Skeletal muscle tissue (tissue), 4 donors: ENCODE measurements around the gene THAP5. TPM values are rescaled to one million over a fixed set of nuclear protein-coding genes. Genes with fewer than 3 reads are reported as not detected.

Source experiments
- H3K27ac ChIP-seq: one replicate; pipeline ENCODE4 v1.7.0; 2013; ENCODE audit warnings: mild to moderate bottlenecking, low read depth, low read length, inconsistent platforms
- H3K27me3 ChIP-seq, 3 donors: one replicate each; pipeline ENCODE4 v1.7.0; 2013; ENCODE audit warnings: low read length in 3 of 3; ENCODE audit not compliant: control insufficient read depth in 3 of 3, insufficient read depth in 3 of 3
- H3K36me3 ChIP-seq, 3 donors: one replicate each; pipeline ENCODE4 v1.7.0; 2013; ENCODE audit warnings: low read length in 3 of 3; ENCODE audit not compliant: control insufficient read depth in 3 of 3, insufficient read depth in 3 of 3
- H3K4me1 ChIP-seq, 3 donors: one replicate each; pipeline ENCODE4 v1.7.0; 2013; ENCODE audit warnings: low read length in 3 of 3, mild to moderate bottlenecking in 3 of 3; ENCODE audit not compliant: control insufficient read depth in 3 of 3, insufficient read depth in 3 of 3
- H3K4me3 ChIP-seq, 3 donors: one replicate each; pipeline ENCODE4 v1.7.0; 2013; ENCODE audit warnings: low read length in 3 of 3
- H3K9ac ChIP-seq, 3 donors: one replicate each; pipeline ENCODE4 v1.7.0; 2013; ENCODE audit warnings: low read length in 3 of 3, mild to moderate bottlenecking in 3 of 3, moderate library complexity in 2 of 3, low read depth in 1 of 3
- H3K9me3 ChIP-seq, 3 donors: one replicate each; pipeline ENCODE4 v1.7.0; 2013; ENCODE audit warnings: low read length in 3 of 3; ENCODE audit not compliant: control insufficient read depth in 3 of 3
- total RNA-seq: library from RNA; depleted of rRNA; stranded (reverse); fragments of >200 nt; gene quantifications from one replicate; pipeline ENCODE4 v1.2.3, GENCODE V29; 2014
- donor health status: Osteomylitis.

The THAP5 gene
- total RNA-seq, 1 donor from 2014 or later: 12.0 TPM

DNA sequence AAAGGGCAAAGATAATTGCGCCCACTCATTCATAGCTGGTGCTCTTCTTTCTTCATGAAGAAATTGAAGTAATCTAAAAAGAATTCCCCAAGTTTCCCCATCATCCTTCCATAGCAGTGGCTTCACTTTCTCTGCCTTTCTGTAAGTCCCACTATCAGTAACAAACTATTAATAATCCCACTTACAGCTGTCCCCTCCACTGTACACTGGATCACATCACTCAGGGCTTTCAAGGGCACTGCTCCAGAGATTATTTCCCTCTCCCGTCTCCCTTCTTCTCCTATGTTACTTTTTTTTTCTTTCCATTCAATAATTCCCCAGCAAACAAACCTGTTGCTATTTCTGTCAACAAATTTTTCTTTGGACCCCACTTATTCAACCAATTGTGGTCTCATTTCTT, 16.3 kb upstream of the THAP5 start:
- Histone ChIP-seq H3K9ac (no peak overlapping the region), H3K27me3 (no peaks in the 10 kb centered on the region), H3K4me3 (no peak overlapping the region), H3K27ac (no peak overlapping the region), H3K36me3 (no peaks in the 10 kb centered on the region), H3K4me1 (no peaks in the 10 kb centered on the region), H3K9me3 (no peaks in the 10 kb centered on the region)

DNA sequence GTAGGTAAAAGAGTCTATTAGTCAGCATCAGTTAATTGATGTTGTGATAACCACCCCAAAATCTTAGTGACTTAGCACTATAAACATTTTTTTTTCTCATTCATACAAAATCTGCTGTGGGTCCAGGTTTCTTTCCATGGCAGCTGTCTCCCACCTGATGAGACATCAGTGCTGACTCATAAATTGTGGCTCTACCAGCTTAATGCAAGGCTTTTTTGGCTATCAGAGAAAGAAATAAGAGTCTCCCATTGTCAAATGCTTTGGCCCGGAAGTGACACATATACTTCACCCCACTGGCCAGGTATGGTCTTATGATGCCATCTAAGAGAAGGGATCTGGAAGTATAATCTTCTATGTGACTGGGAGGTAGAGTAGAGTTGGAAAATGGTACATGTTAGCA, 14.7 kb upstream of the THAP5 start:
- H3K9ac ChIP-seq: no peak overlapping the region
- no peak overlapping the region for H3K4me3 ChIP-seq
- H3K36me3 ChIP-seq: peaks cover 7 to 12% (median 12%) of the 10 kb centered on the region in 3 donors

DNA sequence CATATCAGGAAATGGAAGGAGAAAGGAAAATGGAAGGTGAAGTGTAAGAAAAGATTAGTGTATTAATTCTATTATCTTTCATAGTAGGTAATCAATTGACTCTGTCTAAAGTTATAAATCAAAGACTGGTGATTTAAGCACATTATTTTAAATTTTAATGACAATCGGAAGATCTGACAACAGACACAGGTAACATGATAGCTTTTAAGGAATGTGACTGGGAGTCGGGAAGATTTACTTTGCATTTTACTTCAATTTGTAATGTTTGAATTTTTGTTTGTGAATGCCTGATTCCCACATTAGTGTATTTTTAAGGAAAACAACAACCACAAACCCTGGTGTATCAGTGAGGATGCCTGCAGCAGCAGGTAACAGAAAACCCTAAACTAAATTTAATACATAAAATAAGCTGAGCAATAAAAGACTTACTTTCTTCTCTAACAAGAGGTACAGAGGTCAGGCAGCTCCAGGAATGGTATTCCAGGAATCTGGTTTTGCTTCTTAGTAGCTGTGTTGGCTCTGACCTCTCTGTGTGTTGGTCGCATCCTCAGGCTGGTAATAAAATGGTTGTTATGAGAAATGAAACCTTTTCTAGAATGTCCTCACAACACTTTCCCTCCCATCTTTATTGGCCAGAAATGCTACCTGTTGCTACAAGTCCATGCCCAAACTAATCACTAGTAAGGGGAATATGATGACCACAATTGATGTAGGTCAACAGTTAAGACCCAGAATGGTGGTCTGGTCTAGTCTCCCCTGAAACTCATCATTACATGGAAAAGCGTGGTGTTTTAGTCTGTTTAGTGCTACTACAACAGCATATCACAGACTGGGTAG, 12.4 kb upstream of the THAP5 start:
- Histone ChIP-seq H3K27me3 (no peaks in the 10 kb centered on the region), H3K27ac (no peak overlapping the region), H3K4me1 (no peaks in the 10 kb centered on the region), H3K4me3 (no peak overlapping the region), H3K36me3 (peaks cover 11 to 17% (median 14%) of the 10 kb centered on the region in 3 donors), H3K9me3 (peaks cover 2 to 3% (median 3%) of the 10 kb centered on the region in 3 donors), H3K9ac (no peak overlapping the region)

More for the DNA sequence above, 14.7 kb upstream of the THAP5 start:
- no peak overlapping the region for H3K27ac ChIP-seq
- H3K9me3 ChIP-seq: peaks cover 2 to 3% (median 3%) of the 10 kb centered on the region in 3 donors
- H3K4me1 ChIP-seq: no peaks in the 10 kb centered on the region
- H3K27me3 ChIP-seq: no peaks in the 10 kb centered on the region

DNA sequence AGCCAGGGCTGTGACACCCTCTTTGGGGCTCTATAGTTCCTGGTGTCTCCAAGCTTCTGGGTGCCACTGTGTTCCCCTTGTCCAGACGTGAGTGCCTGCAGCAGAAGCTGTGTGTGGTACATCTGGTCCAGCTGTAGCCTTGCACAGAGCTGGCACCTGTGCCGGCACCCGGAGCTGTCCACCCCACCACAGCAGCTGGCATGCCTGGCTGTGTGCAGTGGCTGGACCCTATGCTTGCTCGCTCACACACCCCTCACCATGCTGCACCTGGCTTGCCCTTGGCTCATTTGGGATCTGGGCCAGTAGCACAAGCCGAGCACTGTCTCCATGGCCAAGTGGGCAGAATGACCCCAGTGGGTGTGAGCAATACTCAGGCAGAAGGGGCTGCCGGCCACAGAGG, 10.8 kb upstream of the THAP5 start:
- H3K27me3 ChIP-seq: no peaks in the 10 kb centered on the region
- H3K9ac ChIP-seq: no peak overlapping the region
- H3K36me3 ChIP-seq: peaks cover 11 to 19% (median 14%) of the 10 kb centered on the region in 3 donors
- no peaks in the 10 kb centered on the region for H3K4me1 ChIP-seq
- no peak overlapping the region for H3K27ac ChIP-seq
- no peak overlapping the region for H3K4me3 ChIP-seq
- H3K9me3 ChIP-seq: peaks cover 2 to 3% (median 3%) of the 10 kb centered on the region in 3 donors

DNA sequence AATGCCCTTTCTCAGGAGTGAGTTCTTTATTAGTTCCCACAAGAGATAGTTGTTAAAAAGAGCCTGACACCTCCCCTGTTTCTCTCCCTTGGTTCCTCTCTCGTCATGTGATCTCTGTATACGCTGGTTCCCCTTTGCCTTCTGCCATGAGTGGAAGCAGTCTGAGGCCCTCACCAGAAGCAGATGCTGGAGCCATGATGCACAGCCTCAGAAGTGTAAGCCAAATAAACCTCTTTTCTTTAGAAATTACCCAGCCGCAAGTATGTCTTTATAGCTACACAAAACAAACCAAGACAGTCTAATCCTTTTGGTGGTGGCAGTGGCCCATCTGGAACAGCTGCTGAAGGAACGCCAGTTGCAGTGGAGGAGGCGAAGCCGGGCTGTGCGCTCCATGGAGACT, 9.4 kb upstream of the THAP5 start:
- peaks cover 2 to 3% (median 3%) of the 10 kb centered on the region in 3 donors for H3K9me3 ChIP-seq
- H3K27me3 ChIP-seq: no peaks in the 10 kb centered on the region
- no peak overlapping the region for H3K4me3 ChIP-seq
- no peak overlapping the region for H3K27ac ChIP-seq
- no peaks in the 10 kb centered on the region for H3K4me1 ChIP-seq
- no peak overlapping the region for H3K9ac ChIP-seq
- H3K36me3 ChIP-seq: peaks cover 11 to 21% (median 16%) of the 10 kb centered on the region in 3 donors

DNA sequence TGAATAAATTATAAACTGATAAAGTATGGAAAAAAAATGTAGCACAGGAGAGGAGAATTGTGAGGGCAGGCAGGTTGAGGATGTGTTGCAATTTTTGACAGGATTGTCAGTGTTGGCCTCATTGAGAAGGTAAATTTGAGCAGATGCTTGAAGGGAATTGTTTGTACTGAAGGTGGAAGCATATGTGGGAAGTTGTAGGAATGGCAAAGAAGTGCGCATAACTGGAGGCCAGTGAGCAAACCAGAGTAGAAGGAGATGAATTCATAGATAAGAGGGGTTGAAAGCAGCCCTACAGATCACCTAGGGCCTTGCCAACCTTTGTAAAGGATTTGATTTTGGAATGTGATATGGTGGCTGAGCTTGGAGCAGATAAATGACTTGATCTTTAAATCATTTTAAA, 6.6 kb upstream of the THAP5 start:
- Histone ChIP-seq H3K9me3 (peaks cover 2 to 3% (median 3%) of the 10 kb centered on the region in 3 donors), H3K27ac (no peak overlapping the region), H3K36me3 (peaks cover 11 to 33% (median 27%) of the 10 kb centered on the region in 3 donors), H3K4me3 (no peak overlapping the region), H3K4me1 (peaks cover 0 to 6% (median 0%) of the 10 kb centered on the region in 3 donors), H3K9ac (no peak overlapping the region), H3K27me3 (no peaks in the 10 kb centered on the region)

DNA sequence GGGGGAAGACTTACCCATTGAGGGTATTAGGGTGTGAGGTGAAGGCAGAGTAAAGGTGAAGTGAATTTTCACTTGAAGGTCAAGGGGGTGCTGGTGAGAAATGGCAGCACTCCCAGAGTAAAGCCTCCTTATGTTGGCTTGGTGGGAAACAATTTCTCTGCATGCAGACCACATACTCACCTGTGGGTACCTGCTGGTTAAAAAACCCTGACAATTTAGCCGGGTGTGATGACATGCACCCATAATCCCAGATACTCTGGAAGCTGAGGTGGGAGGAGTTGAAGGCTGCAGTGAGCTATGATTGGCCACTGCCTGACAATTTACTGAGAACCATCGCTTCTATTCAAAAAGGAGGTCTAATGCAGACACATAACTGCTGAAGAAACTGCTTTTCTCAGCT, 5.7 kb upstream of the THAP5 start:
- H3K27me3 ChIP-seq: no peaks in the 10 kb centered on the region
- no peak overlapping the region for H3K9ac ChIP-seq
- H3K27ac ChIP-seq: no peak overlapping the region
- peaks cover 0 to 9% (median 5%) of the 10 kb centered on the region in 3 donors for H3K4me1 ChIP-seq
- peaks cover 0 to 3% (median 2%) of the 10 kb centered on the region in 3 donors for H3K9me3 ChIP-seq
- H3K36me3 ChIP-seq: peaks cover 11 to 31% (median 25%) of the 10 kb centered on the region in 3 donors
- H3K4me3 ChIP-seq: no peak overlapping the region

DNA sequence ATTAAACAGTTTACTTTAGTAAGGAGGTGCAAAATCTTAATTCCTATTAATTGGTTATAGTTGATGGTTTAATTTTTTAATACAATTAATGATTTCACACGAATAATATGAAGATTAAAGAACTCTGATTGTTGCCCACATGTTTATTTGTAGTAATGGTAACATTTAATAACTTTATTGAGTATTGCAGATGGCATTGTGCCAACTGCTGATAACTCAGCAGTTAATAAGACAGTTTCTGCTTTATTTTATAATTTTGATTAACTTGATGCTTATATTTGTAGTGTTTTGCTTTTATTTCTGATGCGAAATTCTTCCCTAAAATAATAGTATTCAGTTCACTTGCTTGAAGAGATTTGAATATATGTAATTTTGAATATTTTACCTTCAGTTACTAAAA, 3.0 kb upstream of the THAP5 start:
- Histone ChIP-seq H3K9ac (no peak overlapping the region), H3K27me3 (no peaks in the 10 kb centered on the region), H3K4me3 (no peak overlapping the region), H3K27ac (no peak overlapping the region), H3K9me3 (no peaks in the 10 kb centered on the region), H3K36me3 (peaks cover 0 to 17% (median 13%) of the 10 kb centered on the region in 3 donors), H3K4me1 (peaks cover 8 to 22% (median 18%) of the 10 kb centered on the region in 3 donors)

DNA sequence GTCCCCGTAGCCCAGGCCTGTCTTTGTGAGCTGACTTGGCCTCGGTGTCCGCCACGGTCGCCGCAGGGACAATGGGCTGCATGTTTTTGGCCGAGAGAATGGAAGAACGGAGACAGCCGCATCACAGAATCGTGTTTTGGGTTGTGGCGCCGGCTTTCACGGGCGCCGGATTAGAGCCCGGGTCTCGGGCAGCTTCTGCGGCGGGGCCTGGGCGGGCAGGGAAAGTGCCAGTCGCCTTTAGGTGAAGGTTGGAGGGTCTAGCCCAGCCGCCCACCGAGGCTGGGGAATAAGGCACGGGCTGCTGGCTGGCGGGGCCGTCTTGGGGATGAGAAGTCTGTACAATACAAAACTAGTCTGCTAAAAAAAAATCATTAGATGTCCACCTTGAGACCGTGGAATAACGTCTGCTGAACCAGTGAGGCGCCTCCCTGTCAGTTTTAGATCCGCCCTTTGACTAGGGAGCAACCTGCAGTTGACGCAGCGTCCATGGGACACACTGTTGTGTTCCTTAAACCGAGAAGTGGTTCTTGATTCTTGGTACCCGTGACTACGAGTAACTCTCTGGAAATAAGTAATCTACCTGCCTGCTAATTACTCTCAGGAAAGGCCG, 745 bp upstream of the THAP5 start:
- H3K9me3 ChIP-seq: no peaks in the 10 kb centered on the region
- H3K4me3 ChIP-seq: peak overlapping the region; percentile 89 to 94 (median 93)
- H3K36me3 ChIP-seq: peaks cover 0 to 18% (median 13%) of the 10 kb centered on the region in 3 donors
- H3K9ac ChIP-seq: peak overlapping the region; percentile 95 to 99 (median 97)
- peak overlapping the region; percentile 99 for H3K27ac ChIP-seq
- no peaks in the 10 kb centered on the region for H3K27me3 ChIP-seq
- peaks cover 11 to 26% (median 18%) of the 10 kb centered on the region in 3 donors for H3K4me1 ChIP-seq
